Measurements from ENCODE around the gene MROH2B. TPM values are rescaled to one million over a fixed set of nuclear protein-coding genes. Genes with fewer than 3 reads are reported as not detected.
A peak's percentile ranks its signal among the peaks of the same experiment; 100 is the strongest.

Gene MROH2B
- total RNA-seq, 1 experiment from 2014 or later, result not detected

DNA sequence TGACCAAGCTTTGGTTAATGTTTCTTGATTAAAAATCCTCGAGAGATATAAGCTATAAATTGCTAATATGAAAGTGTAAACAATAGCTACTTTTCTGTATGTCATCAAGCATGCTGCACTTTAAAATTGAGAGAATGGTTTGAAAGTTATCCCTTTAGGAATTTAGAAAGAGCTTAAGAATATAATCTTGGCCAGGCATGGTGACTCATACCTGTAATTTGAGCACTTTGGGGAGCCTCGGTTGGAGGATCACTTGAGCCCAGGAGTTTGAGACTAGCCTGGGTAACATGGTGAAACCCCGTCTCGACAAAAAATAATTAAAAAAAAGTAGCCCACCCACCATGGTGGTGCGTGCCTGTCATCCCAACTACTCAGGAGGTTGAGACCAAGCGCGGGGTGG lies 12.2 kb upstream of the MROH2B start:
- H3K4me1 Mint-ChIP-seq (ENCODE audit: insufficient read depth, unreplicated experiment), result no peaks in the 10 kb centered on the region
- TF ChIP-seq, protein P1, sequence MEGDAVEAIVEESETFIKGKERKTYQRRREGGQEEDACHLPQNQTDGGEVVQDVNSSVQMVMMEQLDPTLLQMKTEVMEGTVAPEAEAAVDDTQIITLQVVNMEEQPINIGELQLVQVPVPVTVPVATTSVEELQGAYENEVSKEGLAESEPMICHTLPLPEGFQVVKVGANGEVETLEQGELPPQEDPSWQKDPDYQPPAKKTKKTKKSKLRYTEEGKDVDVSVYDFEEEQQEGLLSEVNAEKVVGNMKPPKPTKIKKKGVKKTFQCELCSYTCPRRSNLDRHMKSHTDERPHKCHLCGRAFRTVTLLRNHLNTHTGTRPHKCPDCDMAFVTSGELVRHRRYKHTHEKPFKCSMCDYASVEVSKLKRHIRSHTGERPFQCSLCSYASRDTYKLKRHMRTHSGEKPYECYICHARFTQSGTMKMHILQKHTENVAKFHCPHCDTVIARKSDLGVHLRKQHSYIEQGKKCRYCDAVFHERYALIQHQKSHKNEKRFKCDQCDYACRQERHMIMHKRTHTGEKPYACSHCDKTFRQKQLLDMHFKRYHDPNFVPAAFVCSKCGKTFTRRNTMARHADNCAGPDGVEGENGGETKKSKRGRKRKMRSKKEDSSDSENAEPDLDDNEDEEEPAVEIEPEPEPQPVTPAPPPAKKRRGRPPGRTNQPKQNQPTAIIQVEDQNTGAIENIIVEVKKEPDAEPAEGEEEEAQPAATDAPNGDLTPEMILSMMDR (IDR thresholded peaks at IDR 0.05; ENCODE audit: unreplicated experiment), result no peak
- no peaks in the 10 kb centered on the region for H3K36me3 Mint-ChIP-seq (ENCODE audit: insufficient read depth, unreplicated experiment)
- ChIA-PET POLR2A (interaction anchor here (0.6 kb wide), 1 partner anchor 1796 kb away, joined by 3 read pairs; no protein-coding TSS in a partner anchor), CTCF (no interaction called here)
- DNase-seq (ENCODE audit: unreplicated experiment), result peak; percentile 20
- peaks cover 15% of the 10 kb centered on the region for H3K9me3 Mint-ChIP-seq (ENCODE audit: unreplicated experiment)
- no peaks in the 10 kb centered on the region for H3K27me3 Mint-ChIP-seq (ENCODE audit: insufficient read depth, unreplicated experiment)
- intact Hi-C loops (cut with micrococcal nuclease), result no loop called here
- no peak overlapping the region for H3K4me3 Mint-ChIP-seq (ENCODE audit: unreplicated experiment)
- BruUV-seq (replicated peaks), result no TSS peak
- no peak overlapping the region for H3K27ac Mint-ChIP-seq (ENCODE audit: low read depth, unreplicated experiment)

DNA sequence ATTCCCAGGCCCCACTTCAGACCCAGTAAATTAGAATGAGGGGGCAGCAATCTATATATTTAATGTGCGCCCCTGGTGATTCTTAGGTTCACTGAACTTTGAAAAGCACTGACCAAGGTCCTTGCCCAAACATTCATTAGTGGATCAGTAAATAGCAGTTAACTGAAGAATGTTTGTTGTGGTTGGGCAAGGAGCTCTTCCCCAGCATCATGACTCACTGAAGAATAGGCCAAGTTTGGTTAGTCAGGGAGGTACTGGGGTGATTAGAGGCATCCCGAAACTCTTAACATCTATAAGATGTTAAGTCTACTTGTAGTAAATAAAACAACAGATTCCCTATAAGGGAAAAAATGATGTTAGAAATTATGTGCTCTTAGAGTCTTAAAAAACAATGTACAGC lies 833 bp upstream of the MROH2B start:
- BruUV-seq (replicated peaks), result no TSS peak

DNA sequence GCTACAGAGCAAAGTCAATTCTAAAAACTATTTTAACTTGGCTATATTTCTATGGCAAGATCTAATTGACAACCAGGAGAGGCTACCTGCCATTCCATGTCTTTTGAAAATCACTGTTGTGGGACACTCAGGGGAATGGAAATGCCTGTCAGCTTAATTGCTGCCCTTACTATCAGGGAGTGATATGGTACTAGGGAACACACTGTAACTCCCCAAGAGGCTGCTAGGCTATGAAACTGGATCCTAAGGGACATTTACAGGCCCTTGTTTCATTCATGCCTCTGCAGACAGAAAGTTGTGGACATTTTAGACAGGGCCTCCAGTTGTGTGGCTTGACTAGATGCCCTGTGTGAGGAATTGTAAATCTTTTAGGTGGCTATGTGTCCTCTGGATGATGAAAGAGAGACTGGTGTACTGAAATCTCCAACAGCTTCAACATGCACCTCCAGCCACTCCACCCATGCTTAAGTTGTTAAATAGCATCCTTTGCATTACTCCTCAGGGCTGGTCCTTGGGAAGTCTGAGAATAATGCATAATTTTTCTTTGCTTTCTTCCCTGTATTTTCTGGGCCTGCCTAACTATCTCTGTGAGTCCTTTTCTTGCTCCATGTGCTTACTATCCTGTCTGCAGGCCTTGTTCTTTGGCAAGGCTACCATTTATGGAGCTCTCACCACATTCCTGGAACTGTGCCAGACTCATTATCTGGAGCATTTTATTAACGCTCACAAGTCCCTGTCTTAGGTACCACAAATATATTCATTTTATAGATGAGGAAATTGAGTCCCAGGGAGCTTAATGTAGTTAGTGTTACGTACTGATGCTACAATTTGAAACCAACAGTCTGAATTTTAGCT lies 3.2 kb downstream of the MROH2B start:
- TF ChIP-seq, protein P1 (IDR thresholded peaks at IDR 0.05; ENCODE audit: unreplicated experiment), result no peak
- H3K36me3 Mint-ChIP-seq (ENCODE audit: insufficient read depth, unreplicated experiment), result peaks cover 6% of the 10 kb centered on the region
- intact Hi-C loops (cut with micrococcal nuclease), result no loop called here
- ChIA-PET CTCF (no interaction called here), POLR2A (no interaction called here)
- H3K4me3 Mint-ChIP-seq (ENCODE audit: unreplicated experiment), result no peak overlapping the region
- peak; percentile 18 for DNase-seq (ENCODE audit: unreplicated experiment)
- peaks cover 9% of the 10 kb centered on the region for H3K27me3 Mint-ChIP-seq (ENCODE audit: insufficient read depth, unreplicated experiment)
- no peak overlapping the region for H3K27ac Mint-ChIP-seq (ENCODE audit: low read depth, unreplicated experiment)
- BruUV-seq (replicated peaks), result no TSS peak
- H3K4me1 Mint-ChIP-seq (ENCODE audit: insufficient read depth, unreplicated experiment), result no peaks in the 10 kb centered on the region
- no peaks in the 10 kb centered on the region for H3K9me3 Mint-ChIP-seq (ENCODE audit: unreplicated experiment)

More for the DNA sequence above, 833 bp upstream of the MROH2B start:
- Mint-ChIP-seq H3K27ac (ENCODE audit: low read depth, unreplicated experiment) (no peak overlapping the region), H3K9me3 (ENCODE audit: unreplicated experiment) (no peaks in the 10 kb centered on the region), H3K27me3 (ENCODE audit: insufficient read depth, unreplicated experiment) (no peaks in the 10 kb centered on the region), H3K4me1 (ENCODE audit: insufficient read depth, unreplicated experiment) (no peaks in the 10 kb centered on the region), H3K36me3 (ENCODE audit: insufficient read depth, unreplicated experiment) (peaks cover 6% of the 10 kb centered on the region), H3K4me3 (ENCODE audit: unreplicated experiment) (no peak overlapping the region)
- POLR2A ChIA-PET, result no interaction called here
- intact Hi-C loops (cut with micrococcal nuclease), result no loop called here
- CTCF ChIA-PET, result no interaction called here
- TF ChIP-seq, protein P1 (IDR thresholded peaks at IDR 0.05; ENCODE audit: unreplicated experiment), result no peak
- peak; percentile 75 for DNase-seq (ENCODE audit: unreplicated experiment)

DNA sequence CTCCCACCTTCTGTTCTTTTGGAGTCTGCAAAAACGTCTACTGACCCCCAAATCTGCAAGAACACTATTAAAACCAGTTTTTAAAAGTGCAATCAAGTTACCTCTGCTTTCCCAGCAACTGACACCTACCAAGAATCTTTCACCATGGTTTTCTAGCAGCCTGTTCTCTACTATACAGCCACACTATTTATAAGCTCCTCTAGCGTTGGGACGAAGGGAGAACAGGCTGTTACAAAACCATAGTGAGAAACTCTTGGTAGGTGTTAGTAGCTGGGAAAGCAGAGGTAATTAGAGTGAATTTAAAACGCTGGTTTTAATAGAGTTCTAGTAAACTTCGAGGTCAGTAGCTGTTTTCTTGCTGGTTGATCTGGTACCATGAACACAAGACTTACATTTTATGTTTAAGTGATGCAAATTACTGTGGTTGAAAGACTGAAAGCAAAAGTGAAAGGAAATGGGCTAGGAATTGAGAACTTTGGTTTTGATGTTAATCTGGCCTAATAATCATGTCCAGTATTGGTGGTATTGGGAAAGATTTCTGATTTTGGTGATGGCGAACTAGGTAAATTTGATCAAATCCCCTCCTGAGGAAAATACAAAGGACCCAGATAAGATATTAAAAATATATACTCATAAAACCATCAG lies 5.3 kb downstream of the MROH2B start:
- no peak overlapping the region for H3K4me3 Mint-ChIP-seq (ENCODE audit: unreplicated experiment)
- H3K36me3 Mint-ChIP-seq (ENCODE audit: insufficient read depth, unreplicated experiment), result peaks cover 6% of the 10 kb centered on the region
- BruUV-seq (replicated peaks), result no TSS peak
- TF ChIP-seq, protein P1 (IDR thresholded peaks at IDR 0.05; ENCODE audit: unreplicated experiment), result no peak
- intact Hi-C loops (cut with micrococcal nuclease), result no loop called here
- ChIA-PET CTCF (interaction anchor here (0.5 kb wide), 1 partner anchor 18 kb away, joined by 3 read pairs; no protein-coding TSS in a partner anchor), POLR2A (no interaction called here)
- no peaks in the 10 kb centered on the region for H3K9me3 Mint-ChIP-seq (ENCODE audit: unreplicated experiment)
- no peak for DNase-seq (ENCODE audit: unreplicated experiment)
- H3K4me1 Mint-ChIP-seq (ENCODE audit: insufficient read depth, unreplicated experiment), result no peaks in the 10 kb centered on the region
- H3K27me3 Mint-ChIP-seq (ENCODE audit: insufficient read depth, unreplicated experiment), result peaks cover 9% of the 10 kb centered on the region
- H3K27ac Mint-ChIP-seq (ENCODE audit: low read depth, unreplicated experiment), result no peak overlapping the region
